ENCODE data around the gene PGAM5. TPM values are rescaled to one million over a fixed set of nuclear protein-coding genes. Genes with fewer than 3 reads are reported as not detected.

The PGAM5 gene
- total RNA-seq, 2 donors from 2014 or later: 15.0 to 39.2 TPM

GRCh38 chr12:132664206-132665148 is 46.2 kb upstream of the PGAM5 start:
- H3K36me3 ChIP-seq (replicated peaks in 1 of 2; ENCODE audit: insufficient read depth in 1 of 2, low read depth in 2 of 2): peaks cover 0 to 30% of the 10 kb centered on the region in 2 donors
- ATAC-seq: no peak
- no peak for TF ChIP-seq CTCF (IDR thresholded peaks at IDR 0.05)
- no peak for TF ChIP-seq POLR2A (IDR thresholded peaks at IDR 0.05)
- H3K4me1 ChIP-seq: no peaks in the 10 kb centered on the region
- 79 to 92% methylated on average over 16 to 21 of the region's 21 CpGs for WGBS, 2 donors
- no peaks in the 10 kb centered on the region for H3K9me3 ChIP-seq
- no peak for DNase-seq
- intact Hi-C loops (cut with DNase I): no loop called here
- no peaks in the 10 kb centered on the region for H3K27me3 ChIP-seq
- no peak overlapping the region for H3K27ac ChIP-seq
- H3K4me3 ChIP-seq: no peak overlapping the region

GRCh38 chr12:132665149-132665491 is 45.5 kb upstream of the PGAM5 start:
- no peak for TF ChIP-seq CTCF (IDR thresholded peaks at IDR 0.05)
- TF ChIP-seq POLR2A (IDR thresholded peaks at IDR 0.05): no peak
- Histone ChIP-seq H3K4me1 (no peaks in the 10 kb centered on the region), H3K27me3 (no peaks in the 10 kb centered on the region), H3K36me3 (replicated peaks in 1 of 2; ENCODE audit: insufficient read depth in 1 of 2, low read depth in 2 of 2) (peaks cover 0 to 30% of the 10 kb centered on the region in 2 donors), H3K9me3 (no peaks in the 10 kb centered on the region), H3K4me3 (no peak overlapping the region), H3K27ac (no peak overlapping the region)
- WGBS, 2 donors: 91 to 95% methylated on average over 13 of the region's 13 CpGs
- no peak for ATAC-seq
- DNase-seq: no peak
- intact Hi-C loops (cut with DNase I): no loop called here

- no peak overlapping the region for H3K27ac ChIP-seq
- intact Hi-C loops (cut with DNase I): no loop called here
- TF ChIP-seq POLR2A (IDR thresholded peaks at IDR 0.05) (no peak), CTCF (IDR thresholded peaks at IDR 0.05) (no peak)
- ATAC-seq (no peak), DNase-seq (no peak)
- H3K36me3 ChIP-seq (replicated peaks in 1 of 2; ENCODE audit: insufficient read depth in 1 of 2, low read depth in 2 of 2): peaks cover 0 to 24% of the 10 kb centered on the region in 2 donors
- WGBS, 2 donors: 90 to 92% methylated on average over 6 of the region's 6 CpGs
- H3K9me3 ChIP-seq: no peaks in the 10 kb centered on the region
- no peaks in the 10 kb centered on the region for H3K4me1 ChIP-seq
- H3K27me3 ChIP-seq: no peaks in the 10 kb centered on the region
- no peak overlapping the region for H3K4me3 ChIP-seq
These were observed 44.8 kb upstream of the PGAM5 start for GRCh38 chr12:132665794-132666193.

GRCh38 chr12:132668191-132669088 is 42.2 kb upstream of the PGAM5 start:
- intact Hi-C loops (cut with DNase I): no loop called here
- ATAC-seq: no peak
- H3K27me3 ChIP-seq: no peaks in the 10 kb centered on the region
- no peak for DNase-seq
- no peak for TF ChIP-seq CTCF (IDR thresholded peaks at IDR 0.05)
- TF ChIP-seq POLR2A (IDR thresholded peaks at IDR 0.05): no peak
- no peaks in the 10 kb centered on the region for H3K9me3 ChIP-seq
- peaks cover 0 to 24% of the 10 kb centered on the region in 2 donors for H3K36me3 ChIP-seq (replicated peaks in 1 of 2; ENCODE audit: insufficient read depth in 1 of 2, low read depth in 2 of 2)
- no peaks in the 10 kb centered on the region for H3K4me1 ChIP-seq
- H3K4me3 ChIP-seq: no peak overlapping the region
- H3K27ac ChIP-seq: no peak overlapping the region
- 95 to 98% methylated on average over 30 of the region's 30 CpGs for WGBS, 2 donors
